GM12878 (cell line): ENCODE data around the gene ITIH5. TPM values are rescaled to one million over a fixed set of nuclear protein-coding genes. Genes with fewer than 3 reads are reported as not detected.

Experiments
- ATAC-seq: fragments of 200-7000 bp; cut with Tn5 transposase; 3 replicates; pipeline ENCODE4 v1.9.1; 2020; ENCODE audit warnings: mild to moderate bottlenecking, moderate library complexity
- BruUV-seq: library from RNA; stranded (reverse); fragments of 400-500 nt; replicated peaks from 2 replicates; lab custom pipeline; 2021; lab: Mats Ljungman, UMichigan
- CTCF ChIA-PET: fragments of 300-600 bp; sonication (Branson Sonifier 250); formaldehyde crosslinking; extraction: SDS; loops from one replicate; lab custom pipeline; 2021; ENCODE audit warnings: inconsistent platforms; lab: Yijun Ruan, JAX
- POLR2A ChIA-PET: fragments of 350-600 bp; formaldehyde crosslinking; extraction: SDS; loops from one replicate; lab custom pipeline; 2021; ENCODE audit warnings: inconsistent platforms; lab: Charles Lee
- RAD21 ChIA-PET: fragments of 300-600 bp; sonication (Branson Sonifier 250); formaldehyde crosslinking; loops from one replicate; lab custom pipeline; 2023; ENCODE audit warnings: antibody characterized with exemption; ENCODE audit not compliant: unreplicated experiment; lab: Charles Lee
- SMC1A ChIA-PET: fragments of 300-600 bp; sonication (Branson Sonifier 250); formaldehyde crosslinking; loops from one replicate; lab custom pipeline; 2023; ENCODE audit not compliant: unreplicated experiment, uncharacterized antibody; lab: Charles Lee
- DNase-seq: peaks from one replicate; pipeline ENCODE4 v3.0.0-alpha.2; 2011; ENCODE audit warnings: low read depth, low spot score
- FAIRE-seq: peaks from 3 replicates; lab custom pipeline; 2011; peaks lifted over from hg19 to GRCh38; lab: Jason Lieb, UNC
- H2AFZ ChIP-seq: 2 replicates; pipeline ENCODE4 v1.6.0; 2011; ENCODE audit warnings: low read depth, low read length, control low read depth; ENCODE audit not compliant: control insufficient read depth
- H3K27ac ChIP-seq: 2 replicates; pipeline ENCODE4 v1.5.1; 2011; ENCODE audit warnings: control low read depth; ENCODE audit not compliant: control insufficient read depth, insufficient read depth
- H3K27me3 ChIP-seq, 2 experiments: replicated peaks in 1 of 2; 2 replicates each; pipeline versions ENCODE4 v1.6.0 to v1.6.1; 2011; ENCODE audit warnings: low read length in 1 of 2; ENCODE audit not compliant: control insufficient read depth in 2 of 2, insufficient read depth in 2 of 2
- H3K36me3 ChIP-seq, 2 experiments: 2 replicates each; pipeline ENCODE4 v1.5.1; 2011; ENCODE audit warnings: low read length in 1 of 2; ENCODE audit not compliant: control insufficient read depth in 2 of 2, insufficient read depth in 2 of 2
- H3K4me1 ChIP-seq: 2 replicates; pipeline ENCODE4 v1.6.1; 2011; ENCODE audit warnings: mild to moderate bottlenecking, low read length, moderate library complexity, mixed read lengths; ENCODE audit not compliant: control insufficient read depth, insufficient read depth
- H3K4me2 ChIP-seq: 2 replicates; pipeline ENCODE4 v1.6.0; 2011; ENCODE audit warnings: control low read depth; ENCODE audit not compliant: control insufficient read depth, insufficient read depth
- H3K4me3 ChIP-seq: fragments of 200-600 bp; sonication (generic); 2 replicates; pipeline ENCODE4 v1.5.1; 2016
- H3K79me2 ChIP-seq: 2 replicates; pipeline ENCODE4 v1.6.0; 2011; ENCODE audit warnings: low read length; ENCODE audit not compliant: control insufficient read depth, insufficient read depth
- H3K9ac ChIP-seq: 2 replicates; pipeline ENCODE4 v1.8.0; 2011; ENCODE audit warnings: low read length, control low read depth, mixed read lengths; ENCODE audit not compliant: control insufficient read depth, insufficient read depth
- H3K9me3 ChIP-seq: replicated peaks from 3 replicates; pipeline ENCODE4 v1.5.1; 2011; ENCODE audit warnings: mild to moderate bottlenecking, low read length; ENCODE audit not compliant: control insufficient read depth, insufficient read depth
- H4K20me1 ChIP-seq: 2 replicates; pipeline ENCODE4 v1.6.0; 2011; ENCODE audit not compliant: control insufficient read depth, insufficient read depth
- CHD1 ChIP-seq: IDR thresholded peaks from 2 replicates; pipeline ENCODE4 v1.6.1; 2012; ENCODE audit warnings: low read depth, low read length, improper control_type of control experiment
- EED ChIP-seq: sonication (generic); IDR thresholded peaks from 2 replicates; pipeline ENCODE4 v1.6.1; 2016; ENCODE audit warnings: antibody characterized with exemption, low read depth
- IKZF2 ChIP-seq, 2 experiments: fragments of 450-650 bp; IDR thresholded peaks; 2 replicates each; pipeline ENCODE4 v1.6.1; 2017; ENCODE audit warnings: mild to moderate bottlenecking in 2 of 2, moderate library complexity in 2 of 2
- NR2C2 ChIP-seq: IDR thresholded peaks from 2 replicates; pipeline ENCODE4 v1.6.1; 2011; ENCODE audit warnings: borderline replicate concordance, low read depth; ENCODE audit not compliant: control insufficient read depth, insufficient read length
- RUNX3 ChIP-seq: IDR thresholded peaks from 2 replicates; pipeline ENCODE4 v1.6.1; 2012; ENCODE audit warnings: low read length, inconsistent platforms
- WGBS: methylation state at CpG from one replicate; pipeline ENCODE4 v1.1.6; 2016; ENCODE audit warnings: low lambda C conversion rate; ENCODE audit not compliant: insufficient replicate concordance, insufficient coverage; ENCODE audit errors: missing lambda C conversion rate; 5-methylcytosine and 5-hydroxymethylcytosine counted together
- in situ Hi-C: fragments of 300-500 bp; cut with MboI; formaldehyde crosslinking; loops from 9 replicates; pipeline ENCODE4 v1.14.3; 2018; ENCODE audit warnings: mixed read lengths
- intact Hi-C: fragments of 100-400 bp; cut with micrococcal nuclease; formaldehyde crosslinking; loops from one replicate; pipeline ENCODE4 v1.14.2; 2022; ENCODE audit not compliant: unreplicated experiment
- polyA plus RNA-seq, 11 experiments: library from polyadenylated mRNA; depleted of rRNA in 4 of 11; unstranded in 6 of 11; stranded (reverse) in 5 of 11; fragments of >200 nt; fragmentation: Nextera tagmentation in 4 of 11; fragmentation: Illumina TruSeq in 1 of 11; extraction: Ambion mirVana in 4 of 11; extraction: Trizol in 1 of 11; gene quantifications; 1 replicate in 1 of 11; 2 replicates in 10 of 11; pipeline versions ENCODE4 v1.2.1 to v1.2.3, GENCODE V29; 2011 to 2016; ENCODE audit warnings: inconsistent platforms in 2 of 11, missing spikeins in 2 of 11, low read depth in 1 of 11
- total RNA-seq, 4 experiments: library from RNA; depleted of rRNA in 3 of 4; stranded (reverse); fragments of >200 nt in 3 of 4; fragmentation: Illumina TruSeq in 1 of 4; extraction: Trizol in 1 of 4; gene quantifications; 2 replicates each; pipeline versions ENCODE4 v1.2.1 to v1.2.3, GENCODE V29; 2013 to 2021
- TF ChIP-seq, protein P1 (sequence below): fragments of 450-650 bp; formaldehyde crosslinking; IDR thresholded peaks from 2 replicates; pipeline ENCODE4 v1.5.0; 2022; ENCODE audit warnings: mild to moderate bottlenecking, missing genetic modification characterization

The ITIH5 gene
- total and polyA plus RNA-seq, 10 of the 15 experiments (the other 5 are each of a cell fraction or from before 2014, with no cell fraction given), result 0.14 to 0.43 (median 0.21) TPM; not detected in 7

DNA sequence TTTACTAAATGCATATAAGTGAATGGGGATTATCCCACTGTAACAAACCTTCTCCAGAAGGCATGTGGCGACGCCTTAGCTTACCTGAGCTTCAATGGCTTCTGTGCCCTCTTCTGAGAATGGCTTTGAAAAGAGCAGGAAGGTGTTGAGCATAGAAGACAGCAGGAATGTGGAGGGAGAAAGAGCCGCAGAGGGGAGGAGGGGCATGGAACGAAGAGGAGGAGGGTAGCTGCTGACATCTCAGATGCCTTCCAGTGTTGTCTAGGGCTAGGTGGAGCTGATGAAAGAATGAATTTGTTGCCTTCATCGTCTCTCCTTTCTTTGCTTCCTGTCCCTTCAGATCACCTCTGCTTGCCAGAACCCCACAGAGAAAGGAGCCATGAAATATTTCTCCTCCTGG, 86.2 kb downstream of the ITIH5 start (continued):
- TF ChIP-seq, protein P1, sequence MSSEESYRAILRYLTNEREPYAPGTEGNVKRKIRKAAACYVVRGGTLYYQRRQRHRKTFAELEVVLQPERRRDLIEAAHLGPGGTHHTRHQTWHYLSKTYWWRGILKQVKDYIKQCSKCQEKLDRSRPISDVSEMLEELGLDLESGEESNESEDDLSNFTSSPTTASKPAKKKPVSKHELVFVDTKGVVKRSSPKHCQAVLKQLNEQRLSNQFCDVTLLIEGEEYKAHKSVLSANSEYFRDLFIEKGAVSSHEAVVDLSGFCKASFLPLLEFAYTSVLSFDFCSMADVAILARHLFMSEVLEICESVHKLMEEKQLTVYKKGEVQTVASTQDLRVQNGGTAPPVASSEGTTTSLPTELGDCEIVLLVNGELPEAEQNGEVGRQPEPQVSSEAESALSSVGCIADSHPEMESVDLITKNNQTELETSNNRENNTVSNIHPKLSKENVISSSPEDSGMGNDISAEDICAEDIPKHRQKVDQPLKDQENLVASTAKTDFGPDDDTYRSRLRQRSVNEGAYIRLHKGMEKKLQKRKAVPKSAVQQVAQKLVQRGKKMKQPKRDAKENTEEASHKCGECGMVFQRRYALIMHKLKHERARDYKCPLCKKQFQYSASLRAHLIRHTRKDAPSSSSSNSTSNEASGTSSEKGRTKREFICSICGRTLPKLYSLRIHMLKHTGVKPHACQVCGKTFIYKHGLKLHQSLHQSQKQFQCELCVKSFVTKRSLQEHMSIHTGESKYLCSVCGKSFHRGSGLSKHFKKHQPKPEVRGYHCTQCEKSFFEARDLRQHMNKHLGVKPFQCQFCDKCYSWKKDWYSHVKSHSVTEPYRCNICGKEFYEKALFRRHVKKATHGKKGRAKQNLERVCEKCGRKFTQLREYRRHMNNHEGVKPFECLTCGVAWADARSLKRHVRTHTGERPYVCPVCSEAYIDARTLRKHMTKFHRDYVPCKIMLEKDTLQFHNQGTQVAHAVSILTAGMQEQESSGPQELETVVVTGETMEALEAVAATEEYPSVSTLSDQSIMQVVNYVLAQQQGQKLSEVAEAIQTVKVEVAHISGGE (CRISPR knock-in tag), result no peak

DNA sequence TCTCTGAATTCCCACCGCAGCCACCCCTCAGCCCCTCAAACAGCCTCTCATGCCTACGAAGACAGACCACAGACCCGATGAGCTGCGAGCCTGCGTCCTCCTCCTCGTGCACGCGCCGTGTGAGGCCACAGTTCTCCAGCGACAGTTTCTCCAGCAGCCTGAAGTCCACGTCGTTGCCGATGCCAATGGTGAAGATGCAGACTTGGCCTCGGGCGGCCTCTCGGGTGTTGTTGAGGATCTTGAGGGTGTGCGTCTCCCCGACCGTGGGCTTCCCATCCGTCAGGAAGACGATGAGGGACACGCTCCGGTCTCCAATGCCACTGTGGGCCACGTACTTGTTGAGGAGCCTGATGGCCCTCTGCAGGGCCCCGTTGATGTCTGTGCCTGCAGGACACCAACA, 87.1 kb downstream of the ITIH5 start:
- Histone ChIP-seq H3K4me3 (no peak overlapping the region), H2AFZ (no peak overlapping the region), H4K20me1 (no peaks in the 10 kb centered on the region), H3K79me2 (no peaks in the 10 kb centered on the region), H3K27ac (no peak overlapping the region), H3K4me1 (no peaks in the 10 kb centered on the region), H3K27me3 (no peaks in the 10 kb centered on the region; a peak in 1 of 4 replicates), H3K4me2 (no peak overlapping the region), H3K9ac (no peak overlapping the region), H3K9me3 (no peaks in the 10 kb centered on the region), H3K36me3 (no peaks in the 10 kb centered on the region)
- in situ Hi-C loops (no loop called here), intact Hi-C loops (no loop called here)
- ChIA-PET RAD21 (no interaction called here), POLR2A (interaction anchor here (0.7 kb wide), 1 partner anchor 1714 kb away, joined by 3 read pairs; no protein-coding TSS in a partner anchor), CTCF (interaction anchor here (0.7 kb wide), 1 partner anchor 19 kb away, joined by 3 read pairs; no protein-coding TSS in a partner anchor), SMC1A (no interaction called here)
- WGBS, result 61% methylated on average over 25 of the region's 25 CpGs
- no peak for DNase-seq
- BruUV-seq, result no TSS peak
- no peak for TF ChIP-seq IKZF2 (IDR thresholded peaks at IDR 0.05)
- TF ChIP-seq NR2C2, result no peak
- no peak for TF ChIP-seq RUNX3
- TF ChIP-seq CHD1, result no peak
- TF ChIP-seq EED, result no peak
- no peak for ATAC-seq
- no peak for FAIRE-seq
